GM18858 (cell line): ENCODE data around the gene CPSF7.
A peak's percentile ranks its signal among the peaks of the same experiment; 100 is the strongest.
"Not testable (repeated sequence)": the region's sequence is repeated elsewhere in the genome, so short reads cannot be mapped to it uniquely, and the experiment has no call there.

Source experiments
- ATAC-seq: cut with Tn5 transposase; IDR thresholded peaks from one replicate; pipeline ENCODE4 v1.9.1; 2021; ENCODE audit not compliant: unreplicated experiment

Gene CPSF7

GRCh38 chr11:61442616-61443015 lies 12.8 kb upstream of the CPSF7 start:
- ATAC-seq: no peak

- no peak for ATAC-seq
Measured at GRCh38 chr11:61439615-61440014, 9.8 kb upstream of the CPSF7 start.

GRCh38 chr11:61437496-61437895 lies 7.7 kb upstream of the CPSF7 start:
- no peak for ATAC-seq

GRCh38 chr11:61430839-61431238 lies 1.1 kb upstream of the CPSF7 start:
- not testable (repeated sequence) for ATAC-seq

- ATAC-seq: peak; percentile 15
Measured at GRCh38 chr11:61429346-61429690, 457 bp downstream of the CPSF7 start.

- no peak for ATAC-seq
Measured at GRCh38 chr11:61425367-61426131, 4.2 kb downstream of the CPSF7 start.

GRCh38 chr11:61422226-61422625 lies 7.5 kb downstream of the CPSF7 start:
- no peak for ATAC-seq

- ATAC-seq: no peak
Measured at GRCh38 chr11:61418136-61418535, 11.6 kb downstream of the CPSF7 start.

- ATAC-seq: no peak
Measured at GRCh38 chr11:61417670-61418069, 12.1 kb downstream of the CPSF7 start.

- ATAC-seq: no peak
Measured at GRCh38 chr11:61416941-61417340, 12.8 kb downstream of the CPSF7 start.

- ATAC-seq: no peak
Measured at GRCh38 chr11:61415381-61415780, 14.4 kb downstream of the CPSF7 start.

- ATAC-seq: no peak
Measured at GRCh38 chr11:61414547-61414946, 15.2 kb downstream of the CPSF7 start.

GRCh38 chr11:61413496-61413895 lies 16.3 kb downstream of the CPSF7 start:
- no peak for ATAC-seq

GRCh38 chr11:61411589-61411988 lies 18.2 kb downstream of the CPSF7 start:
- ATAC-seq: no peak

- no peak for ATAC-seq
Measured at GRCh38 chr11:61406991-61407728, 22.6 kb downstream of the CPSF7 start.

GRCh38 chr11:61406067-61406466 lies 23.7 kb downstream of the CPSF7 start:
- no peak for ATAC-seq

- no peak for ATAC-seq
Measured at GRCh38 chr11:61404641-61405040, 25.1 kb downstream of the CPSF7 start.

GRCh38 chr11:61404103-61404502 lies 25.7 kb downstream of the CPSF7 start:
- no peak for ATAC-seq

- no peak for ATAC-seq
Measured at GRCh38 chr11:61403658-61404057, 26.1 kb downstream of the CPSF7 start.

GRCh38 chr11:61401573-61401972 lies 28.2 kb downstream of the CPSF7 start:
- ATAC-seq: no peak

- no peak for ATAC-seq
Measured at GRCh38 chr11:61401173-61401572, 28.6 kb downstream of the CPSF7 start.

- no peak for ATAC-seq
Measured at GRCh38 chr11:61392981-61393595, 36.7 kb downstream of the CPSF7 start.
